Activated CD4-positive, alpha-beta T cell treated with anti-CD3 and anti-CD28 coated beads for 24 hours (primary cell): ENCODE data around the gene TMEM135.
"Not testable (repeated sequence)": the region's sequence is repeated elsewhere in the genome, so short reads cannot be mapped to it uniquely, and the experiment has no call there.

Source experiments
- DNase-seq, 2 donors: peaks; one replicate each; pipeline ENCODE4 v3.0.0-alpha.2; 2020; ENCODE audit warnings: low read depth in 2 of 2

Gene TMEM135

DNA sequence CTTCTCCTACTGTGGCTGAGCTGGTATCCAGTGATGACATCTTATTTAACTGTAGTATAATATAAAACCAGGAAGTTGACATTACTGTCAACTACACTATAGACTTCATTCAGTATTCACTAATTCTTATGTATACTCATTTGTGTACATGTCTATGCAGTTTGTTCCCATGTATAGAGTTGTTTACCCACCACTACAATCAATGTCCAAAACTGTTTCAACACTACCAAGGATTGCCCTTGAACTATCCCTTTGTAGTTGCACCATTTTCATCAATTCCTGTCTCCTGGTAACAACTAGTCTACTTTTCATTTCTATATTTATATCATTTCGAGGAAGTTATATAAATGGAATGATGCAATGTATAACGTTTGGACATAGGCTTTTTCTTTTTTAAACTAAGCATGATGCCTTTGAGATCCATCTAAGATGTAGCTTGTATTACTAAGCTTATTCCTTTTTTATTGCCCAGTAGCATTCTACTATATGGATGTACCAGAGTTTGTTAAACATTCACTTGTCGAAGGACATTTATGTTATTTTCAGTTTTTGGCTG lies 39.2 kb downstream of the TMEM135 start:
- DNase-seq, result no peak

DNA sequence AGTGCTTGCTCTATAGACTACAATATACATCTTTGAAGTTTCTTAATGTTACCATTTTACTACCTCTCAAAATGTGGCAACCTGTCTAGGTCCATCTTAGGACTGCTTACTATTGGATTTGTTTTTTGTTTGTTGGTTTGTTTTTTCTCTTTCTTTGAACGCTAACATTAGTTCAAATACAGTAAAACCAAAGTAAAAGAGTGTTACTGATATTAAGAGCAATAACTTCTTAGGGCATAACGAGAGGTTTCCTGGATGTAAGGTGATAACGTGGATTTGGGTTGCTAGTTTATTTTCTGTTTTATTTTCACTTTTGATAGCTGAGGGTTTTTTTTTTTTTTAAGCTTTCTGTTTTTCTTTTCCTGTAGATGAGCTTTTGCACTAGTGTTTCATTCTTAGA lies 43.6 kb downstream of the TMEM135 start:
- no peak for DNase-seq

DNA sequence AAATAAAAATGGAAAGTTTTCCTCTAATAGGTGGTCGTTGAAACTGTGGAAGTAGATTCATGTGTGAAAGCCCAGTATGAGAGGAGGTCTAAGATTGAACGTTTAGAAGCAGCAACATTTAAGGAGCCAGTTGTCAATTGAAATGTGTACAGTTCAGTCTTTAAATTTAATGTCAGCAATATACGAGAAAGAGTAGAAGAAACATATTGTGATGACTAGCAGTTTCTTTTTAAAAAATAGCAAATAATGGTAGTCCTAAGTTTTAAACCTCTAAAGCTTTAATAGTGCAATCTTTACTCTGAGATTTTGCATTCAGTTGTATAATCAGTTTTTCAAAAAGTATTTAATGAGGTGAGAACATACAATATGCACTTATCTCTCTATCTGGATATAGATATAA lies 44.9 kb downstream of the TMEM135 start:
- DNase-seq, result no peak

DNA sequence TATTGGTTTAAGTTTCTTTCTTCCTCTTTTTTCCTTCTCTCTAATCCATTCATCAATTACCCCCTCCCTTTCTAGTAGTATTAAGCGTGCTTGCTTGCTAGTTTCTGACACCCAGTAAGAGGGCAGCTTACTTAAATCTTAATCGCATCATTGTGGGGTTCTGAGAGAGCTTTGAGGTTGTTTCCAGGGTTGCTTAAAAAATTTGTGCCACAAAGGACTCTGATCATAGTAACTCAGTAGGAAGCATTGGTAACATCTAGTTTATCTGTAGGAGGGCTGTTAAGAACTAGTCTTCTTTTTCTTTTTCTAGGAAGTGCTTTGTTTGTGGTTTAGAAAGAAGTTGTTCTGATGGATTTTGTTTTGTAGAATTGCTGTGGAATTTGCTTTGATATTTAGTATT lies 45.3 kb downstream of the TMEM135 start:
- DNase-seq, result no peak

DNA sequence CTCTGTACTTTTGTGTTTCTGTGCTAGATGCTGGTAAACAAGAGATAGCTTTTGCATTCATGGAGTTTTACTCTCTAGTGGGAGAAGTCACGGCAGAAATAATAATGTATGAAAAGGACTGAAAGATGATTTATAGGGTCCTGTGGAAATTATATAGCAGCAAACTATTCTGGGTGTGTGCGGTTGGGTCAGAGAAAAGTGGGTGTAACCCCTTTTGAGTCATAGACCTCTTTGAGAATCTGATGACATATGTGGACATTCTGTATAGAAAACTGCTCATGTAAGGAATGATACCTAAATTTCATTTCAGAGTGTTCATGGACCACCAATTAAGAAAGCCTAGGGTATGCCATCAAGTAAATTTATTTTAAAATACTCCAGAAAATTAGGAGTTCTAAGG lies 54.4 kb downstream of the TMEM135 start:
- no peak for DNase-seq

GRCh38 chr11:87092567-87092966 lies 54.8 kb downstream of the TMEM135 start:
- no peak for DNase-seq

DNA sequence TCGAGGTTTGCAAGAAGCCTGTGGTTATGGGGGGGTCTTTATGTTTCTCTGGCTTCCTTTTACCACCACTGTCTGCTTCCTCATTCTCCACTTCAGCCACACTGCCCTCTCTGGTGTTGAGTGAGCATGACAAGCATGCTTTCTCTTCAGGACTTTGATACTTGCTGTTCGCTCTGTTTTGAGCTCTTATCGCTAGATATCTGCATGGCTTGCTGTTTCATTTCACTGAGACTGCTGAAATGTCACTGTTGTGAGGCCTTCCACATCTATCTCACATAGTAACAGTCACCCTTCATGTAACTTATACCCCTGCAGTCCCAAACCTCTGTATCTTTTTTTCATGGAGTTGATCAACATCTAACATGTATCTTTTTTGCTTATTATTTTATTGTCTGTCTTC lies 59.8 kb downstream of the TMEM135 start:
- DNase-seq, result peak; percentile 0 to 4

DNA sequence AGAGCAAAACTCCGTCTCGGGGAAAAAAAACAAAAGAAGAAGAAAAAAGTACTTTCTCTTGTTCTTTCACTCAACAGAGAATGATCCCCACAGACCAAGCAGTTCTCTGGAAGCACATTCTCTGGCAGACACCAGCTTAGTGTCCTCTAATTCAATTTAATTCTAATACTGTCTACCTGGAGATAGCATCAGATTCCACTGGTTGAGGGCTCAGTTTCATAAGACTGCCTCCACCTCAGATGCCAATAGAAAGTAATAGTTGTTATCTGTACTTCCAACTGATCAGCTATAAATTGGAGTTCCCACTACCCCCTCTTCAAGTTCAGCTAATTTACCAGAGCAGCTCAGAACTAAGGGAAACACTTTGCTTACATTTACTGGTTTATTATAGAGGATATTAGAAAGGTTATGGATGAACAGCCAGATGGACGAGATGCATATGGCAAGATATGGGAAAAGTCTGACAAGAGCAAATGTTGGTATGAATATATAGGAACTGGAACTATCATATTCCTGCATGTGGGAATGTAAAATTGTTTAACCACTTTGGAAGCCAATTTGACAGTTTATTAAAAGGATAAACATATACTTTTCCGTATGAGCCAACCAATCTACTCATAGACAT lies 64.3 kb downstream of the TMEM135 start:
- DNase-seq, result no peak

- not testable (repeated sequence) for DNase-seq
Measured at GRCh38 chr11:87105826-87106225, 68.1 kb downstream of the TMEM135 start.

GRCh38 chr11:87107379-87107778 lies 69.6 kb downstream of the TMEM135 start:
- DNase-seq, result not testable (repeated sequence)

DNA sequence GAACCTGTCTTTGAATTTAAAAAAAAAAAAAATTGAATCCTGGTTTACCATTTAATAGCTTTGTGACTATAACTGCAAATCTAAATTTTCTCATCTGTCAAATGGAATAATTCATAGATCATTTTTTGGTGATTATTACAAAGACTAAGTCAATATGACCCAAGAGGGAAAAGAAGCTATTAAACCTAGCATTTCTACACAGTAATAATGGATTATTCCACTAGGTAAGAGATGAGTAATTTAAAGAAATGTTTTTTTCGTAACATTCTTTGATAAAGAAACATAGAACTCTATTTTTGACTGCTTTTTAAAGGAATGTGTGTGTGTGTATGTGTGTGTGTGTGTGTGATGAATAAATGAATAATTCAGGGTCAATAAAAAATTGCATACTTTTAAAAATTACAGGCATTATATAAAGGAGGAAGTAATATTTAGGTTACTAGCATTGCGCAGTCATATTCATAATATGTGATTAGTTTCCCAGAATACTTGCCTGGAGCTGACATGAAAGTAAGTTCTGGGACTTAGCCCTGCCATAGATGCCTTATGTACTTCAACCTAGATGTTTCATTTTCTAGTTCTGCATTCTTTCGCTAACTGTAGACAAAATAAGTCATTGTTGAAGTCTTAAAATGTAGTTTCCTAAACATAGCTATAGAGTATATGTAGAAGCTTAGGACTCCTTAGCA lies 72.9 kb downstream of the TMEM135 start:
- no peak for DNase-seq

GRCh38 chr11:87114093-87114492 lies 76.4 kb downstream of the TMEM135 start:
- DNase-seq, result no peak

DNA sequence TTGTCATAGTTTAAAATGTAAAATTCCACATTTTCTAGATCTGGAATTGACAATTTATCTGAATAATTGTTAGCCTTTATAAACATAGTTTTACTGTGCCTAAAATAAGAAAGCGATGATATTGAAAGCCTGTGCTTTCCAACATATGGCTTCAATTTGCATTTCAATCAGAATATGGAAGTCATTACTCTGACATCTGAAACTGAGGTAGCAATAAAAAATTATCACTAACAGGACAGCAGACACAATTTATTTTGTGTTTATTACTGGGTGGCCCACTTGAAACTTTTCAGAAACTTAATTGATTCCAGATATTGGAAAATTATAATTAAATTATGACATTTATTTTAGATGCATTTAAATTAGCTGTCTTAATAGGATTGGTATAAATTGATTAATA lies 78.5 kb downstream of the TMEM135 start:
- no peak for DNase-seq

GRCh38 chr11:87120937-87121336 lies 83.2 kb downstream of the TMEM135 start:
- no peak for DNase-seq

DNA sequence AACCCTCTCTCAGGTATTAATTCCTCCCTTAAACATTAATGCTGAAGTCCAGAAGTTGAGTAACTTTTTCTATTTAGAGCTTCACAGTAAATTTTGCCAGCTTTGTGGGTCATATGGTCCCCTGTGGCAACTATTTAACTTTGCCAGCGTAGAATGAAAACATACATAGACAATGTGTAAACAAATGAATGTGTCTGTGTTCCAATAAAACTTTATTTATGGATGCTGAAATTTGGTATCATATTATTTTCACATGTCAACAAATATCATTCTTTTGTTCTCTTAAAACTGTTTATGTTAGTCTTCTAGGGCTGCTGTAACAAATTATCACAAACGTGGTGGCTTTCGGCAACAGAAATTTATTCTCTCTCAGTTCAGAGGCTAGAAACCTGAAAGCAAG lies 85.1 kb downstream of the TMEM135 start:
- no peak for DNase-seq

- DNase-seq, result no peak
Measured at GRCh38 chr11:87125257-87125656, 87.5 kb downstream of the TMEM135 start.

DNA sequence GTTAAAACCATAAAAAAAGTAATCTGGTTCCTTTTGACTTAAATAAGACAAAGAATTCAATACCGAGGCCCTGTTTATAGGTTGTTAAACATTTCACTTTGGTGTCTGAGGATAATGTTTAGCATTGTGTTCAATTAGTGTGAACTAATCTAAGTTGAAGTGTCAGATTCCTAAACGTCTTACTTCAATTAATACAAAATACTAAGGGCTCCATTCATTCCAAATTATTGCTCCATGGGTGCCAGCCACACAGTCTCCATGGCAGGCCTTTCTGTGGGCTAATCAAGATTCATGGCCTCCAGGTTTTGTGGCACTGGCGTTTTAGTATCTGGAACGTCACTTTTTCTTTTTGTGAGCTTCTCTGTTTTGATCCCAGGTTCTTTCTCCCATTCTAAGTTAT lies 89.4 kb downstream of the TMEM135 start:
- DNase-seq, result no peak

DNA sequence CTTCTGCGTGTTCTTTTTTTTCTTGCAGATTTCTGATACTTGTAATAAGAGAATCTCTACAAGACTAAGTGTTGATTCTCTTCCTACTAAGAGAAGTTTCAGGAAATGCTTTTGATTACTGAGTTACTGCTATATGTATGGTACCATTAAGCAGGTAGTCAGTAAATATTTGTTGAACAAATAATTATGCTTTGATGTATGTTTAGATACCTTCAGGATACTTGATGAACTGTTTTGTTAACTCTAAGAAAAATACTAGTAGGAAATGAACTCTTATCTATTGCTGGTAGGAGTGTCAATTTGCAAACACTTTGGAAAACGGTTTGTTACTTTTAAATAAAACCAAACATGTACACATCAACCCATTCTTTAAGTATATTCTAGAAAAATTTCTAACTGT lies 90.6 kb downstream of the TMEM135 start:
- no peak for DNase-seq

GRCh38 chr11:87134524-87135106 lies 96.9 kb downstream of the TMEM135 start:
- DNase-seq, result no peak

GRCh38 chr11:87136236-87136635 lies 98.5 kb downstream of the TMEM135 start:
- no peak for DNase-seq

- no peak for DNase-seq
Measured at GRCh38 chr11:87137711-87138110, 100.0 kb downstream of the TMEM135 start.

DNA sequence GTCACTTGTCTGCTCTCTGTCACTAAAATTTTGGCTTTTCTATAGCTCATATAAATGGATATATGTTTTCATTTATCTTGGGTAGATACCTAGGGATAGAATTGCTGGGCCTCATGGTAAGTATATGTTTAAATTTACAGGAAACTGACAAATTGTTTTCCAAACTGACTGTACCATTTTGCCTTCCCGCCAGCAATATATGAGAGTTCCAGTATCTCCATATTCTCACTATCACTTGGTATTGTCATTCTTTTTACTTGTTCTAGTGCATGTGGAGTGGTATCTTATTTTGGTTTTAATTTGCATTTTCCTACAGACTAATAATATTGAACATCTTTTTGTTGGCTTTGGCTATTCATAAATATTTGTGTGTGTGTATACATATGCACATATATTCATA lies 101.7 kb downstream of the TMEM135 start:
- DNase-seq, result no peak

DNA sequence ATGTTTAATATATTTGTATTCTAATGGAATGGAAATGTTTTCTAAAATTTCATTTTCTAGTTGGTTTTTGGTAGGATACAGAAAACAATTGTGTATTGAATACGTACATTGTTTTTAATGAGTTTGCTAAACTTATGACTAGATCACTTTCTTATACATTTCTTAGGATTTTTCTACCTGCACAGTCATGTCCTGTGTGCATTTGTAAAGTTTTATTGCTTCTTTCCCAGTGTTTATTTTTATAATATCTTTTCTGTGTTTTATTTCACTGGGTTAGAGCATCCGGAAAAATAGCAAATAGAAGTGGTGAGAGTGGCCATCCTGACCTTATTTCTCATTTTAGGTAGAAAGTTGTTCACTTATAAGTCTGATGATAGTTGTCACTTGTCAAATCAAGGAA lies 103.6 kb downstream of the TMEM135 start:
- no peak for DNase-seq
